Measurements from ENCODE around the gene PSMG4.

Gene PSMG4

GRCh38 chr6:3296078-3296477 is 37.3 kb downstream of the PSMG4 start:
- H3K27me3 Mint-ChIP-seq: peaks cover 49 to 51% of the 10 kb centered on the region in 2 donors
- no peak for DNase-seq
- no peaks in the 10 kb centered on the region for H3K36me3 Mint-ChIP-seq (ENCODE audit: insufficient read depth)

GRCh38 chr6:3296537-3296936 is 37.8 kb downstream of the PSMG4 start:
- H3K27ac Mint-ChIP-seq: no peak overlapping the region
- H3K9me3 Mint-ChIP-seq: no peaks in the 10 kb centered on the region
- H3K36me3 Mint-ChIP-seq (ENCODE audit: insufficient read depth): no peaks in the 10 kb centered on the region
- ATAC-seq (replicated peaks): no peak
- no peaks in the 10 kb centered on the region for H3K4me1 Mint-ChIP-seq (ENCODE audit: low read depth in 2 of 2)
- DNase-seq: no peak
- H3K27me3 Mint-ChIP-seq: peaks cover 51 to 53% of the 10 kb centered on the region in 2 donors
- no peak overlapping the region for H3K4me3 Mint-ChIP-seq

More at GRCh38 chr6:3296078-3296477, 37.3 kb downstream of the PSMG4 start:
- ATAC-seq (replicated peaks): no peak
- Mint-ChIP-seq H3K4me3 (no peak overlapping the region), H3K9me3 (no peaks in the 10 kb centered on the region), H3K4me1 (ENCODE audit: low read depth in 2 of 2) (no peaks in the 10 kb centered on the region), H3K27ac (no peak overlapping the region)

GRCh38 chr6:3297006-3297405 is 38.3 kb downstream of the PSMG4 start:
- no peak overlapping the region for H3K27ac Mint-ChIP-seq
- no peaks in the 10 kb centered on the region for H3K9me3 Mint-ChIP-seq
- ATAC-seq (replicated peaks) (no peak), DNase-seq (no peak)
- H3K36me3 Mint-ChIP-seq (ENCODE audit: insufficient read depth): no peaks in the 10 kb centered on the region
- H3K27me3 Mint-ChIP-seq: peaks cover 55 to 56% of the 10 kb centered on the region in 2 donors
- no peak overlapping the region for H3K4me3 Mint-ChIP-seq
- no peaks in the 10 kb centered on the region for H3K4me1 Mint-ChIP-seq (ENCODE audit: low read depth in 2 of 2)

GRCh38 chr6:3297909-3298308 is 39.2 kb downstream of the PSMG4 start:
- H3K4me1 Mint-ChIP-seq (ENCODE audit: low read depth in 2 of 2): no peaks in the 10 kb centered on the region
- DNase-seq (no peak), ATAC-seq (replicated peaks) (no peak)
- H3K27me3 Mint-ChIP-seq: peaks cover 64 to 65% of the 10 kb centered on the region in 2 donors
- no peaks in the 10 kb centered on the region for H3K36me3 Mint-ChIP-seq (ENCODE audit: insufficient read depth)
- H3K4me3 Mint-ChIP-seq: no peak overlapping the region
- no peak overlapping the region for H3K27ac Mint-ChIP-seq
- no peaks in the 10 kb centered on the region for H3K9me3 Mint-ChIP-seq

GRCh38 chr6:3299221-3299620 is 40.5 kb downstream of the PSMG4 start:
- DNase-seq (no peak), ATAC-seq (replicated peaks) (no peak)
- Mint-ChIP-seq H3K9me3 (no peaks in the 10 kb centered on the region), H3K27me3 (peaks cover 74 to 75% of the 10 kb centered on the region in 2 donors), H3K4me3 (no peak overlapping the region), H3K4me1 (ENCODE audit: low read depth in 2 of 2) (no peaks in the 10 kb centered on the region), H3K27ac (no peak overlapping the region), H3K36me3 (ENCODE audit: insufficient read depth) (no peaks in the 10 kb centered on the region)

GRCh38 chr6:3301506-3301905 is 42.8 kb downstream of the PSMG4 start:
- Mint-ChIP-seq H3K27ac (no peak overlapping the region), H3K9me3 (peaks cover 2 to 8% of the 10 kb centered on the region in 2 donors), H3K27me3 (peaks cover 76 to 79% of the 10 kb centered on the region in 2 donors), H3K4me1 (ENCODE audit: low read depth in 2 of 2) (no peaks in the 10 kb centered on the region), H3K4me3 (no peak overlapping the region), H3K36me3 (ENCODE audit: insufficient read depth) (no peaks in the 10 kb centered on the region)
- DNase-seq (no peak), ATAC-seq (replicated peaks) (no peak)

- Mint-ChIP-seq H3K4me1 (ENCODE audit: low read depth in 2 of 2) (no peaks in the 10 kb centered on the region), H3K4me3 (no peak overlapping the region), H3K9me3 (peaks cover 2 to 8% of the 10 kb centered on the region in 2 donors), H3K27ac (no peak overlapping the region), H3K36me3 (ENCODE audit: insufficient read depth) (no peaks in the 10 kb centered on the region), H3K27me3 (peaks cover 63 to 80% of the 10 kb centered on the region in 2 donors)
- no peak for ATAC-seq (replicated peaks)
- DNase-seq: no peak
Observed at GRCh38 chr6:3303795-3304411, 45.2 kb downstream of the PSMG4 start.

GRCh38 chr6:3304500-3305215 is 45.9 kb downstream of the PSMG4 start:
- Mint-ChIP-seq H3K36me3 (ENCODE audit: insufficient read depth) (no peaks in the 10 kb centered on the region), H3K4me3 (no peak overlapping the region)

GRCh38 chr6:3305216-3305565 is 46.4 kb downstream of the PSMG4 start:
- no peak for ATAC-seq (replicated peaks)
- Mint-ChIP-seq H3K36me3 (ENCODE audit: insufficient read depth) (no peaks in the 10 kb centered on the region), H3K27me3 (peaks cover 62 to 90% of the 10 kb centered on the region in 2 donors), H3K4me1 (ENCODE audit: low read depth in 2 of 2) (no peaks in the 10 kb centered on the region), H3K4me3 (no peak overlapping the region), H3K9me3 (peaks cover 2 to 8% of the 10 kb centered on the region in 2 donors), H3K27ac (no peak overlapping the region)
- no peak for DNase-seq

More at GRCh38 chr6:3304500-3305215, 45.9 kb downstream of the PSMG4 start:
- no peaks in the 10 kb centered on the region for H3K4me1 Mint-ChIP-seq (ENCODE audit: low read depth in 2 of 2)
- ATAC-seq (replicated peaks): no peak
- no peak overlapping the region for H3K27ac Mint-ChIP-seq
- peaks cover 63 to 85% of the 10 kb centered on the region in 2 donors for H3K27me3 Mint-ChIP-seq
- peaks cover 2 to 8% of the 10 kb centered on the region in 2 donors for H3K9me3 Mint-ChIP-seq
- DNase-seq: no peak

- ATAC-seq (replicated peaks) (no peak), DNase-seq (no peak)
- H3K27ac Mint-ChIP-seq: no peak overlapping the region
- no peaks in the 10 kb centered on the region for H3K36me3 Mint-ChIP-seq (ENCODE audit: insufficient read depth)
- peaks cover 62 to 90% of the 10 kb centered on the region in 2 donors for H3K27me3 Mint-ChIP-seq
- H3K4me1 Mint-ChIP-seq (ENCODE audit: low read depth in 2 of 2): no peaks in the 10 kb centered on the region
- H3K4me3 Mint-ChIP-seq: no peak overlapping the region
- peaks cover 2 to 8% of the 10 kb centered on the region in 2 donors for H3K9me3 Mint-ChIP-seq
Observed at GRCh38 chr6:3305831-3306230, 47.1 kb downstream of the PSMG4 start.

- Mint-ChIP-seq H3K4me3 (no peak overlapping the region), H3K36me3 (ENCODE audit: insufficient read depth) (no peaks in the 10 kb centered on the region), H3K4me1 (ENCODE audit: low read depth in 2 of 2) (no peaks in the 10 kb centered on the region), H3K27me3 (peaks cover 60 to 92% of the 10 kb centered on the region in 2 donors), H3K9me3 (peaks cover 2 to 8% of the 10 kb centered on the region in 2 donors), H3K27ac (no peak overlapping the region)
- ATAC-seq (replicated peaks): no peak
- no peak for DNase-seq
Observed at GRCh38 chr6:3306848-3307247, 48.1 kb downstream of the PSMG4 start.

- H3K4me1 Mint-ChIP-seq (ENCODE audit: low read depth in 2 of 2): no peaks in the 10 kb centered on the region
- H3K9me3 Mint-ChIP-seq: peaks cover 2 to 8% of the 10 kb centered on the region in 2 donors
- H3K4me3 Mint-ChIP-seq: no peak overlapping the region
- no peak for DNase-seq
- H3K27ac Mint-ChIP-seq: no peak overlapping the region
- H3K27me3 Mint-ChIP-seq: peaks cover 55 to 87% of the 10 kb centered on the region in 2 donors
- H3K36me3 Mint-ChIP-seq (ENCODE audit: insufficient read depth): no peaks in the 10 kb centered on the region
- ATAC-seq (replicated peaks): no peak
Observed at GRCh38 chr6:3307436-3307835, 48.7 kb downstream of the PSMG4 start.

- DNase-seq: no peak
- peaks cover 2 to 8% of the 10 kb centered on the region in 2 donors for H3K9me3 Mint-ChIP-seq
- peaks cover 48 to 87% of the 10 kb centered on the region in 2 donors for H3K27me3 Mint-ChIP-seq
- no peak for ATAC-seq (replicated peaks)
- no peak overlapping the region for H3K4me3 Mint-ChIP-seq
- no peaks in the 10 kb centered on the region for H3K4me1 Mint-ChIP-seq (ENCODE audit: low read depth in 2 of 2)
- no peaks in the 10 kb centered on the region for H3K36me3 Mint-ChIP-seq (ENCODE audit: insufficient read depth)
- no peak overlapping the region for H3K27ac Mint-ChIP-seq
Observed at GRCh38 chr6:3308106-3308505, 49.4 kb downstream of the PSMG4 start.

- H3K27ac Mint-ChIP-seq: no peak overlapping the region
Observed at GRCh38 chr6:3309391-3310050, 50.8 kb downstream of the PSMG4 start.

More at GRCh38 chr6:3309391-3310050, 50.8 kb downstream of the PSMG4 start:
- no peak overlapping the region for H3K4me3 Mint-ChIP-seq
- ATAC-seq (replicated peaks): no peak
- H3K27me3 Mint-ChIP-seq: peaks cover 34 to 77% of the 10 kb centered on the region in 2 donors
- H3K4me1 Mint-ChIP-seq (ENCODE audit: low read depth in 2 of 2): no peaks in the 10 kb centered on the region
- H3K36me3 Mint-ChIP-seq (ENCODE audit: insufficient read depth): no peaks in the 10 kb centered on the region
- H3K9me3 Mint-ChIP-seq: peaks cover 2 to 8% of the 10 kb centered on the region in 2 donors
- no peak for DNase-seq

All from effector memory CD8-positive, alpha-beta T cell (primary cell).